Stimulated activated CD4-positive, alpha-beta T cell treated with anti-CD3 and anti-CD28 coated beads, Interleukin-4, amount 100 ng/mL, for 1 hour (primary cell): ENCODE measurements around the gene CLEC4M.
"Not testable (repeated sequence)": the region's sequence is repeated elsewhere in the genome, so short reads cannot be mapped to it uniquely, and the experiment has no call there.

ENCODE experiments used
- DNase-seq: peaks from one replicate; pipeline ENCODE4 v3.0.0-alpha.2; 2020

The CLEC4M gene

GRCh38 chr19:7778081-7778480 is 15.0 kb downstream of the CLEC4M start:
- no peak for DNase-seq

- DNase-seq = no peak
Measured at GRCh38 chr19:7779631-7780486, 16.8 kb downstream of the CLEC4M start.

- DNase-seq = no peak
Measured at GRCh38 chr19:7781157-7781556, 18.1 kb downstream of the CLEC4M start.

- no peak for DNase-seq
Measured at GRCh38 chr19:7783991-7784423, 21.0 kb downstream of the CLEC4M start.

GRCh38 chr19:7784856-7785255 is 21.8 kb downstream of the CLEC4M start:
- DNase-seq = no peak

GRCh38 chr19:7787141-7787540 is 24.1 kb downstream of the CLEC4M start:
- no peak for DNase-seq

- no peak for DNase-seq
Measured at GRCh38 chr19:7787602-7788177, 24.6 kb downstream of the CLEC4M start.

GRCh38 chr19:7788178-7788932 is 25.3 kb downstream of the CLEC4M start:
- DNase-seq = no peak

- DNase-seq = no peak
Measured at GRCh38 chr19:7788933-7789323, 25.9 kb downstream of the CLEC4M start.

- peak; percentile 51 for DNase-seq
Measured at GRCh38 chr19:7789447-7789846, 26.4 kb downstream of the CLEC4M start.

- no peak for DNase-seq
Measured at GRCh38 chr19:7790416-7790815, 27.4 kb downstream of the CLEC4M start.

GRCh38 chr19:7792281-7792680 is 29.2 kb downstream of the CLEC4M start:
- no peak for DNase-seq

- not testable (repeated sequence) for DNase-seq
Measured at GRCh38 chr19:7792701-7793100, 29.7 kb downstream of the CLEC4M start.

GRCh38 chr19:7793493-7793892 is 30.4 kb downstream of the CLEC4M start:
- no peak for DNase-seq

GRCh38 chr19:7795555-7796161 is 32.6 kb downstream of the CLEC4M start:
- DNase-seq = no peak

GRCh38 chr19:7799640-7800355 is 36.8 kb downstream of the CLEC4M start:
- DNase-seq = peak; percentile 57

GRCh38 chr19:7801020-7801570 is 38.1 kb downstream of the CLEC4M start:
- no peak for DNase-seq

GRCh38 chr19:7806234-7806633 is 43.2 kb downstream of the CLEC4M start:
- no peak for DNase-seq

GRCh38 chr19:7806876-7807275 is 43.8 kb downstream of the CLEC4M start:
- DNase-seq = no peak

- DNase-seq = no peak
Measured at GRCh38 chr19:7808108-7808507, 45.1 kb downstream of the CLEC4M start.

GRCh38 chr19:7811989-7812388 is 48.9 kb downstream of the CLEC4M start:
- no peak for DNase-seq

GRCh38 chr19:7815325-7815724 is 52.3 kb downstream of the CLEC4M start:
- no peak for DNase-seq
